HG02763 (cell line): ENCODE results near the gene HSPA4.

Source experiments
- ATAC-seq: cut with Tn5 transposase; IDR thresholded peaks from one replicate; pipeline ENCODE4 v1.9.1; 2021; ENCODE audit warnings: mild to moderate bottlenecking, moderate library complexity; ENCODE audit not compliant: unreplicated experiment

HSPA4 gene

DNA sequence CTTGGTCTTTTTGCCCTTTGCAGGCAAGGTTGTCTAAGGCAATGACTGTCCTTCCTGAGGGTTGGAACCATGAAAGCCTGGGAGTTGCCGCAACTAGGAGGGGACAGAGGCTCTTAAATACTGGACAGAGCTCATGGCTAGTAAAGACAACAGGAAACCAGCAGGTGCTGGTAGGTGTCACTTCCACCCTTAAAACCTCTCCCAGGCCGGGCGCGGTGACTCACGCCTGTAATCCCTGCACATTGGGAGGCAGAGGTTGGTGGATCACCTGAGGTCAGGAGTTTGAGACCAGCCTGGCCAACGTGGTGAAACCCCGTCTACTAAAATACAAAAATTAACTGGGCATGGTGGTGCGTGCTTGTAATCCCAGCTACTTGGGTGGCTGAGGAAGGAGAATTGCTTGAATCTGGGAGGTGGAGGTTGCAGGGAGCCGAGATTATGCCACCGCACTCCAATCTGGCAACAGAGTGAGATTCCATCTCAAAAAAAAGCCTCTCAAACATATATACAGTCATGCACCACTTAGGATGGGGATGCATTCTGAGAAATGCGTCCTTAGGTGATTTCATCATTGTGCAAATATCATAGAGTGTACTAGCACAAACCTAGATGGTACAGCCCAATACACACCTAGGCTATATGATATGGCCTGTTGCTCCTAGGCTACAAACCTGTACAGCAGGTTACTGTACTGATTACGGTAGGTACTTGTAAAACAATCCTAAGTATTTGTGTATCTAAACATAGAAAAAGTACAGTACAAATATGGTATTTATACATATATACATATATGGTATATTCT is 102.7 kb downstream of the HSPA4 start:
- ATAC-seq = no peak

DNA sequence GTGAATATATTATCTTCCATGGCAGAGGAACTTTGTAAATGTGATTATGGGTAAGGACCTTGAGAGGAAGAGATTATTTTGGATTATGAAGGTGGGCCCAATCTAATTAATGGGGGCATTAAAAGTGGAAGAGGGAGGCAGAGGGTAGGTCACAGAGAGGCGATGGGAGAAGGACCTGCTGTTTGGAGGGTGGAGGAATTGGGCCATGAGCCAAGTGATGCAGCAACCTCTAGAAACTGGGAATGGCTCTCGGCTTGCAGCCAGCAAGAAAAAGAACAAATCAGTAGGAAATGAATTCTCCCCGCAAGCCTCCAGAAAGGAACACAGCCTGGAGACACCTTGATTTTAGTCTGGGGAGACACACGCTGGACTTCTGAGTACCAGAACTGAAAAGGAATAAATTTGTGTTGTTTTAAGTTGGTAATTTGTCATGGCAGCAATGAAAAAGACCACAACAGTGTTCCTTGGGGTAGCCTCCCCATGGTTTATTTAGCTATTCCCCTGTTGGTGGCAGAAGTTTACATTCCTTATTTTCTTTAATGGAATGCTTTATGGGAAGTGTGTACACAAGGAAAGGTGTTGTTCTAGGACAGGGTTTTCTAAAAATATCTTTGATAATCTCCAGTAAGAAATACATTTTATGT is 103.6 kb downstream of the HSPA4 start:
- ATAC-seq = no peak
